Measurements from ENCODE around the gene EZH2.

DNA sequence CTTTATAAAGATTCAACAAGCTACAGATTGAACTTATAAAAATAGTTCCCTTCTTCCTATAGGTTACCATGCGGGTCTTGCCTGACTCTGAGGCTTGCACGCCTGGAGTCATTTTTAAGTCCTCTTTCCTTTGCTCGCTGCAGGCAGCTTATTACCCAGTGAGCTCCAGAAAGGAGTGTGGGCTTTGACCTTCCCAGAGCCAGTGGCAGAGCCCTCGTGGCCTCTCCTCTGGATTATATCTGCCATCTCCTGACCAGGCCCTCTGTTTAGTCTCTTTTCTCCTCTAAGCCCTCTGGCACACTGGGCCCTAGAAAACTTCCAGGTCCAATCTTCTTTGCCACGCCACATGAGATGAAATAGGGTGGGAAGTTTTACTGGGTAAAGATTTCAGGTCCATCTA lies 39.9 kb upstream of the EZH2 start:
- TF ChIP-seq ZNF565 (CRISPR knock-in tag; conservative IDR thresholded peaks at IDR 0.05; ENCODE audit: low read depth) (no peak), ZNF70 (CRISPR knock-in tag; IDR thresholded peaks at IDR 0.05) (no peak), ISL1 (CRISPR knock-in tag; IDR thresholded peaks at IDR 0.05) (no peak)
- TF ChIP-seq, protein P1, sequence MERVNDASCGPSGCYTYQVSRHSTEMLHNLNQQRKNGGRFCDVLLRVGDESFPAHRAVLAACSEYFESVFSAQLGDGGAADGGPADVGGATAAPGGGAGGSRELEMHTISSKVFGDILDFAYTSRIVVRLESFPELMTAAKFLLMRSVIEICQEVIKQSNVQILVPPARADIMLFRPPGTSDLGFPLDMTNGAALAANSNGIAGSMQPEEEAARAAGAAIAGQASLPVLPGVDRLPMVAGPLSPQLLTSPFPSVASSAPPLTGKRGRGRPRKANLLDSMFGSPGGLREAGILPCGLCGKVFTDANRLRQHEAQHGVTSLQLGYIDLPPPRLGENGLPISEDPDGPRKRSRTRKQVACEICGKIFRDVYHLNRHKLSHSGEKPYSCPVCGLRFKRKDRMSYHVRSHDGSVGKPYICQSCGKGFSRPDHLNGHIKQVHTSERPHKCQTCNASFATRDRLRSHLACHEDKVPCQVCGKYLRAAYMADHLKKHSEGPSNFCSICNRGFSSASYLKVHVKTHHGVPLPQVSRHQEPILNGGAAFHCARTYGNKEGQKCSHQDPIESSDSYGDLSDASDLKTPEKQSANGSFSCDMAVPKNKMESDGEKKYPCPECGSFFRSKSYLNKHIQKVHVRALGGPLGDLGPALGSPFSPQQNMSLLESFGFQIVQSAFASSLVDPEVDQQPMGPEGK (CRISPR knock-in tag; IDR thresholded peaks at IDR 0.05; ENCODE audit: borderline replicate concordance): no peak

Measured in SK-N-SH treated with all-trans-retinoic acid at 6 μM for 48 hours (cell line).